ENCODE data around the gene TMEM266.

TMEM266 gene

GRCh38 chr15:76065793-76066192 is 6.0 kb downstream of the TMEM266 start:
- DNase-seq, result no peak

- DNase-seq, result no peak
These were observed 10.4 kb downstream of the TMEM266 start for GRCh38 chr15:76070192-76070591.

GRCh38 chr15:76070921-76071635 is 11.3 kb downstream of the TMEM266 start:
- DNase-seq, result no peak

DNA sequence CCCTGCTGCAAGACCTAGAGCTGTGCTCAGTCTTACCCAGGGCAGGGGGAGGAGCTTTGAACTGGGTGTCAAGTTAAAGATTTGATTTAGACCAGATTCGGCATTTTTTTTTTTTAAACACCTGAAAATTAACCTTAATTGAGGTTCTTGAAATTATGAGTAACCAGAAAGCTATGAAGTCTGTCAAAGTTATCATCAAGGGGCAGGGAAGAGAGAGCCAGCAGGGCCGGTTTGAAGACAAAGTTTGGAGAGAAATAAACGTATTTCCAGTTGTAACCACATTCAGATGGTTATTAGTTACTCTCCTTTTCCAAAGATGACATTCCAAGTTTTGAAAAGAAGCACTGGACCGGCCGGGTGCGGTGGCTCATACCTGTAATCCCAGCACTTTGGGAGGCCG is 12.0 kb downstream of the TMEM266 start:
- no peak for DNase-seq

- DNase-seq, result no peak
These were observed 13.8 kb downstream of the TMEM266 start for GRCh38 chr15:76073554-76073953.

DNA sequence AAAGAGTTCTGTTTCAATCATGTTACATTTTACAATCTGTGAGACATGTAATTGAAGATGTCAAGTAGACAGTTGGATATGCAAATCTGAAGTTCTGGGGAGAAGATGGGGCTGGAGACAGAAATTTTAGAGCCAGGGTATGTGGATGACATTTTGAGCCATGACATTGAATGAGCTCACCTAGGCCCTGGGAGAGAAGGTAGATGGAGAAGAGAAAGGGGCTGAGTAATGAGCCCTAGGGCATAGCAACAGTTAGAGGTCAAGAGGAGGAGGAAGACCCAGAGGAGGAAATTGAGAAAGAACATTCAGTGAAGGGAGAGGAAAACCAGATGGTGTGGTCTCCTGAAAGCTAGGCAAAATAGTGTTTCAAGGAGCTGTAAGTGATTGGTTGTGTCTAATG is 15.3 kb downstream of the TMEM266 start:
- DNase-seq, result no peak

DNA sequence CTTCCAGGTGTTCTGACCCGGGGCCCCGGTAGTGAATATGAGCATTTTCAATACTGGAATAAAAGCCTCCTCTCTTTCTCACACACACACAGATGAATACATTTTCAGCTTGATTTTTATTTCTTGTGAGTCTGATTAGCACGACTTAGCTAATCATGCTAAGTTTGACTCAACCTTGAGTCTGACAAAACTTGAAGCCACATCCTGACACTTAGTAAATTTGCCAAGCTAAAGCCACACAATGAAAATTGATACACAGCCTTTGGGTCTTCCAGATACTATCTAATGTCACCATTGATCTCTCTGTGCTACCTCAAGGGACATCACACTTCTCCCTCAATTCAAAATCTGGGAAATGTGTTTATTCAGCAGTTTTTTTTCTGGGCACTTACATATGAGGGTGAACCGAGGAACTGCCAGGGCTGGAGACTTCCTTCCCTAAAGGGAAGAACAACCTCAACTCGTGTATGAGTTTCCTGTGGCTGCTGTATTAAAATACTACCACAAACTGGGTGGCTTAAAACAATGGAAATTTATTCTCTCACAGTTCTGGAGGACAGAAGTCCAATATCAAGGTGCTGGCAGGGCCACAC is 18.6 kb downstream of the TMEM266 start:
- DNase-seq, result no peak

DNA sequence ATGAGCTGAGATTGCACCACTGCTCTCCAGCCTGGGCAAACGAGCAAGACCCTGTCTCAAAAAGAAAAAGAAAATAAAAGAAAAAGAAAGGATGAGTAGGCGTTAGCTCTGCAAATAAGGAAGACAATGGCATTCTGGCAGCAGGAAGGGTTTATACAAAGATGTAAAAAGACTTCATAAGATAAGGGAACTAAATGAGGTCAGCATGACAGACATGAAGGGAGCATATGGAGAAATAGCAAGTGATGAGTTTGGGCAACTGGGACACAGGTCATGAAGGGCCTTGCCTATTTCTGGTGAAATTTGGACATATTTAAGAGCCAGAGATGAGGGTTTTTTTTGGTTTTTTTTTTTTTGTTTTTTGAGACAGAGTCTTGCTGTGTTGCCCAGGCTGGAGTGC is 24.5 kb downstream of the TMEM266 start:
- DNase-seq, result no peak

- DNase-seq, result no peak
These were observed 38.9 kb downstream of the TMEM266 start for GRCh38 chr15:76098685-76099084.

- DNase-seq, result peak in 1 of 14 donors; percentile 33
These were observed 39.6 kb downstream of the TMEM266 start for GRCh38 chr15:76099388-76099787.

DNA sequence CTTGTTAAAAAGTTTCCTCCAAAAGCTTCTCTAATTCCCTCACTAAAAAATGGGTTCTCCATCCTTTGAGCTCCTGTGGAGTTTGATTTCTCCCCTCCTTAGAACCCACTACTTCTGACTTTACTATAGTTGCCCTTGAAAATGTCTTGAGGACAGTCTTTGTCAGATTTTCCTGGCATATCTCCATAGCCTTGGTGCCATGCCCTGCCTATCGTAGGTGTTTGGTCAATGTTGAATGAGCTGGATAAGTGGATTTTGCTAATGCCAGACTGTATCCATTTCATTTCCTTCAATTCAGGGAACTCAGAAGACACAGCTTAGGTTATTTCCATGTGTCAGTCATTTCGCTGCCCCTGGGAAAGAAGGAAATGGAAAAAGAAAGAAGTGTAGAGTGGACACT is 40.6 kb downstream of the TMEM266 start:
- DNase-seq, result no peak

GRCh38 chr15:76101655-76102054 is 41.9 kb downstream of the TMEM266 start:
- DNase-seq, result no peak

DNA sequence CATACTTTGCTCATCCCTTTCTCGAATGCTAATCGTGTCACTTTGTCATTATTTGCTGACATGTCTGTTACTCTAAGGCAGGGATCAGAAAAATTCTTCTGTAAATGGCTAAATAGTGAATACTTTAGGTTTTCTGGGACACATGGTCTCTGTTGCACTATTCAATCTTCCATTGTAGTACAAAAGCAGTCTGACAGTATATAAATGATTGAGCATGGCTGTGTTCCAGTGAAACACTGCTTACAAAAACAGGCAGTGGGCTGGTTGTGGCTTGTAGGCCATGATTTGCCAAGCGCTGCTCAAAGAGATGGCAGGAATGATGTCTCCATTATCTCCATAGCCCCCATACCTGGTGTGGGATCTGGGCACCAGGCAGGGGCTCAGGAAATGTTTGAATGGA is 45.6 kb downstream of the TMEM266 start:
- DNase-seq, result peak in 1 of 14 donors; percentile 10

GRCh38 chr15:76105911-76106310 is 46.1 kb downstream of the TMEM266 start:
- no peak for DNase-seq

DNA sequence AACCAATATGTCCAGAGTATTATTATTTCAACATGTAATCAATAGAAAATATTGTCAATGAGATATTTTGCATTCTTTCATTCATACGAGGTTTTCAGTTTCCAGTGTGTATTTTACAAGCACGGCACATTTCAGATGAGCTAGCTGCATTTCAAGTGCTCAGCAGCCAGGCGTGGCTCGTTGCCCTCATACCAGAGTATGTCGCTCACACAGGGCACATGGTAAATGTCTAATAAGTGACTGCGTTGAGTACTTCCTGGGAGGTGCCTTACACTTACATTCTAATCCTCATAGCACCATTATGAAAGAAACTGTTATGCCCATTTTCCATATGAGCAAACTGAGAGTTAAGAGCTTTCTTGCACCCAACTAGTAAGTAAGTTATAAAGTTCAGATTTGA is 47.4 kb downstream of the TMEM266 start:
- DNase-seq, result no peak

GRCh38 chr15:76108021-76108723 is 48.4 kb downstream of the TMEM266 start:
- DNase-seq, result peak in 9 of 14 donors; percentile 11 to 69 (median 36)

- peak in 1 of 14 donors; percentile 55 for DNase-seq
These were observed 49.3 kb downstream of the TMEM266 start for GRCh38 chr15:76109046-76109445.

DNA sequence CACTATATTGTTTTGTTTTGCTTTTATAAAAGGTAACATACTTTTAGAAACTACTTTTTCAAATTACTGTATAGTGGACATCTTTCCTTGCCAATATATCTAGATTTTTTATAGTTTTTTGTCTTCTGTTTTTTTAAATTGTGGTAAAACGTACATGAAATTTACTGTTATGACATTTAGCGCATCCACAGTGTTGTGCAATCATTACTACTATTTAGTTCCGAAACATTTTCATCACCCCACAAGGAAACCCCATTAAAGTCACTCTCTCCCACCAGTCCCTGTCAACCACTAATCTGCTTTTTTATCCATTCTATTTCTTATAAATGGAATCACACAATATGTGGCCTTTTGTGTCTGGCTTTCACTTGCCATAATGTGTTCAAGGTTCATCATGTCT is 54.8 kb downstream of the TMEM266 start:
- no peak for DNase-seq

GRCh38 chr15:76116138-76116885 is 56.5 kb downstream of the TMEM266 start:
- no peak for DNase-seq

DNA sequence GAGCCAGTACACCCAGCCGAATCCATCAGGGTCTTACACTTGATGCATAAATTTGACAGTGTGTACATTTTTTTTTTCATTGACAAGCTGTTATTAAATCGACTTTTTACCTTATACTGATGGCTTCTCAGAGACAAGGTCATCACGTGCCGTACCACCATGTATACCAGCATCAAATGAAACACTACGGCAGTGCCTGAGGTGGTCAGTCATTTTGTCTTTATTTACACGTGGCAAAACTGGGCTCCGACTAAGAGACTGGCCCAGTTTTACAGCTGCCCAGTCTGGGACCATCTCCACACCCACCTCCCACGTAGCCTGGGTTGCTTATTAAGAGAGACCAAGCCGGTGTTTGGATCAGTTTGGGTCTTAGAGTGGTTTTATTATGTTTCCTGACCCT is 57.4 kb downstream of the TMEM266 start:
- no peak for DNase-seq

DNA sequence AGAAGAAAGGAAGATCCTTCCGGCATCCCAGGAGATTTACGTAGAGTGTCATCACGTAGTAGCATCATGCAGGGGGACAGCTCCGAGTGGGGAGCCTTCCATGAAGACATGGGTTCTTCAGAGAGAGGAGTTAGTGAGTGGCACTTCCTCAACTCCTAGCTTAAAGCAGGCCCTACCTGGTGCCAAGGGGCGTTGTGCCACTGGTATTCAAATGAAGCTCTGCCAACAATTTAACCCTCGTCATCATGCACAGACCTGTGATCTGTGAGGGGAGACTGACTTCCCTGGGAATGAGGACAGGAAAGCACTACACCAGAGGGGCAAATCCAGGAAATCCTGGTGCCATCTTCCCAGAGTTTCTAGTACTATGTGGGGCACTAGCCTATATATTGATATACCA is 59.0 kb downstream of the TMEM266 start:
- no peak for DNase-seq

- DNase-seq, result no peak
These were observed 63.2 kb downstream of the TMEM266 start for GRCh38 chr15:76123031-76123430.

DNA sequence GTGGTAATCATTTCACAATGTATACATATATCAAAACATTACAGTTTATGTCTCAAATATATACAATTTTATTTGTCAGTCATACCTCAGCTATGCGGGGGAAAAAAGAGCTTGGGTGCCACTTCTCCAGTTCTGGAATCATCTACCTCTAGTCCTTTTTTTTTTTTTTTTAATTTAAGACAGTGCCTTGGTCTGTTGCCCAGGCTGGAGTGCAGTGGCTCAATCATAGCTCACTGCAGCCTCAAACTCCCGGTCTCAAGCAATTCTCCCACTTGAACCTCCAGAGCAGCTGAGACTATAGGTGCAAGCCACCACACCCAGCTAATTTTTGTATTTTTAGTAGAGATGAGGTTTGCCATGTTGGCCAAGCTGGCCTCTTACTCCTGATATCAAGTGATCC is 67.4 kb downstream of the TMEM266 start:
- no peak for DNase-seq

All from C1 segment of cervical spinal cord (tissue), 14 donors.